H1 (cell line): ENCODE measurements around the gene FGF14. TPM values are rescaled to one million over a fixed set of nuclear protein-coding genes. Genes with fewer than 3 reads are reported as not detected.

ENCODE experiments used
- CBX5 ChIP-seq: fragments of 300-800, 300-1000 bp; sonication (generic); IDR thresholded peaks from 2 replicates; pipeline ENCODE4 v1.7.1; 2016; ENCODE audit warnings: antibody characterized with exemption, low read length, low read depth
- CHD2 ChIP-seq: IDR thresholded peaks from 2 replicates; pipeline ENCODE4 v1.6.1; 2012; ENCODE audit warnings: low read length, improper control_type of control experiment
- CHD7 ChIP-seq: fragments of 300-600 bp; sonication (generic); IDR thresholded peaks from 2 replicates; pipeline ENCODE4 v1.7.1; 2012; ENCODE audit warnings: low read length, moderate library complexity, mild to moderate bottlenecking, inconsistent platforms; ENCODE audit not compliant: insufficient replicate concordance
- CTBP2 ChIP-seq: IDR thresholded peaks from 2 replicates; pipeline ENCODE4 v1.7.0; 2011; ENCODE audit warnings: borderline replicate concordance, mild to moderate bottlenecking, moderate library complexity, mixed read lengths, low read length; ENCODE audit not compliant: insufficient read depth, insufficient read length
- GABPA ChIP-seq: IDR thresholded peaks from 2 replicates; pipeline ENCODE4 v1.6.1; 2011; ENCODE audit warnings: mild to moderate bottlenecking, low read length, moderate library complexity, borderline replicate concordance; ENCODE audit not compliant: insufficient read depth
- HDAC2 ChIP-seq, 2 experiments: fragments of 300-600 bp in 1 of 2; sonication (generic) in 1 of 2; IDR thresholded peaks; 2 replicates each; pipeline ENCODE4 v1.6.1; 2011 to 2012; ENCODE audit warnings: low read depth in 2 of 2, low read length in 2 of 2, mild to moderate bottlenecking in 2 of 2, moderate library complexity in 2 of 2, borderline replicate concordance in 1 of 2, inconsistent platforms in 1 of 2
- HDAC6 ChIP-seq: IDR thresholded peaks from one replicate; pipeline ENCODE4 v1.7.1; 2012; ENCODE audit warnings: low read depth, mild to moderate bottlenecking, inconsistent platforms, low read length, moderate library complexity
- polyA plus RNA-seq, 7 experiments: library from polyadenylated mRNA; depleted of rRNA in 3 of 7; stranded (reverse) in 5 of 7; unstranded in 2 of 7; fragments of >200 nt in 5 of 7; fragments of 200-250 nt in 2 of 7; gene quantifications; 1 replicate in 5 of 7; 2 replicates in 1 of 7; 4 replicates in 1 of 7; pipeline versions ENCODE4 v1.2.1 to v1.2.3, GENCODE V29; 2011 to 2013; ENCODE audit warnings: missing spikeins in 2 of 7, mixed read lengths in 2 of 7
- total RNA-seq: library from RNA; stranded (reverse); fragmentation: NEBNext Ultra II Directional; extraction: Animal tissue kit (Norgen Biotek cat#: 25700); gene quantifications from 2 replicates; pipeline ENCODE4 v1.2.1, GENCODE V29; 2021

FGF14 gene
- total and polyA plus RNA-seq, 2 of the 8 experiments (the other 6 are each of a cell fraction or from before 2014, with no cell fraction given): 0.05 to 0.58 TPM

- TF ChIP-seq CHD7 (no peak), GABPA (no peak), HDAC6 (no peak), CBX5 (no peak), CHD2 (no peak), CTBP2 (no peak), HDAC2 (IDR thresholded peaks at IDR 0.05; ENCODE audit: borderline replicate concordance in 1 of 2, low read depth in 2 of 2, low read length in 2 of 2) (no peak)
These were observed 108.1 kb downstream of the FGF14 start (continued) for GRCh38 chr13:102293723-102294122.
